RWPE2 (cell line): ENCODE results near the gene MAST2.

Source experiments
- ATAC-seq: fragments of 200-7000 bp; cut with Tn5 transposase; 3 replicates; pipeline ENCODE4 v1.9.1; 2021; ENCODE audit warnings: low read depth
- DNase-seq: peaks from one replicate; pipeline ENCODE4 v3.0.0-alpha.2; 2020; ENCODE audit warnings: low spot score
- H3K27ac ChIP-seq: fragments of 450-650 bp; 2 replicates; pipeline ENCODE4 v1.5.1; 2017; ENCODE audit warnings: mild to moderate bottlenecking; ENCODE audit not compliant: poor library complexity, severe bottlenecking
- H3K27me3 ChIP-seq: fragments of 250-450 bp; sonication (Bioruptor Pico); 2 replicates; pipeline ENCODE4 v1.5.1; 2021; ENCODE audit warnings: mild to moderate bottlenecking, moderate library complexity; ENCODE audit not compliant: insufficient read depth, poor library complexity, severe bottlenecking
- H3K36me3 ChIP-seq: fragments of 250-450 bp; sonication (Bioruptor Pico); 2 replicates; pipeline ENCODE4 v1.5.1; 2020; ENCODE audit warnings: low read depth, mild to moderate bottlenecking, moderate library complexity
- H3K4me1 ChIP-seq: fragments of 250-450 bp; sonication (Bioruptor Pico); 2 replicates; pipeline ENCODE4 v1.5.1; 2021; ENCODE audit warnings: mild to moderate bottlenecking, moderate library complexity; ENCODE audit not compliant: insufficient read depth, poor library complexity, severe bottlenecking
- H3K4me3 ChIP-seq: fragments of 250-450 bp; sonication (Bioruptor Pico); 2 replicates; pipeline ENCODE4 v1.5.1; 2021; ENCODE audit warnings: mild to moderate bottlenecking, moderate library complexity; ENCODE audit not compliant: severe bottlenecking
- H3K9me3 ChIP-seq: fragments of 250-450 bp; sonication (Bioruptor Pico); 2 replicates; pipeline ENCODE4 v1.5.1; 2021; ENCODE audit warnings: mild to moderate bottlenecking, moderate library complexity; ENCODE audit not compliant: severe bottlenecking
- TF ChIP-seq, protein P1 (sequence below): fragments of 450-650 bp; IDR thresholded peaks from one replicate; pipeline ENCODE4 v1.5.1; 2017; ENCODE audit warnings: mild to moderate bottlenecking, moderate library complexity; ENCODE audit not compliant: poor library complexity, severe bottlenecking

MAST2 gene

DNA sequence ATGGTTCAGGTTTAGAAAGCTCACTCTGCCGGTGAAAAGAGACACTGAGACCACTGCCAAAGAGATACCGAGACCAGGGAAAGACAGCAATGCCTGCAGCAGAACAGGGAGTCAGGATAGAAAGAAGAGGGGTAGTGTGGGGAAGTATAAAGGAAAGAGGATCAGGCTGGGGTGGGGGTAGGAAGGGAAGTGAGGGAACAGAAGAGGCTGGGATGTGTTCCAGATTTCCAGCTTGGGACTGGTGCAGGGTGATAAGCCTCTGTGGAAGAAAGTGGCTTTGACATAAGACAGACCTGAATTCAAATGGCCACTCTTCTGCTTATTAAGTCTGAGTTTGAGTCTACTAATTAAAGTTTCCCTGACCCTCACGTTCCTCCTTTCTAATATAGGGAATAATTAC is 223.1 kb downstream of the MAST2 start:
- Histone ChIP-seq H3K9me3 (no peaks in the 10 kb centered on the region), H3K27ac (no peak overlapping the region), H3K27me3 (no peaks in the 10 kb centered on the region), H3K36me3 (peaks cover 5% of the 10 kb centered on the region), H3K4me1 (no peaks in the 10 kb centered on the region), H3K4me3 (no peak overlapping the region)
- ATAC-seq (no peak), DNase-seq (no peak)
- TF ChIP-seq, protein P1, sequence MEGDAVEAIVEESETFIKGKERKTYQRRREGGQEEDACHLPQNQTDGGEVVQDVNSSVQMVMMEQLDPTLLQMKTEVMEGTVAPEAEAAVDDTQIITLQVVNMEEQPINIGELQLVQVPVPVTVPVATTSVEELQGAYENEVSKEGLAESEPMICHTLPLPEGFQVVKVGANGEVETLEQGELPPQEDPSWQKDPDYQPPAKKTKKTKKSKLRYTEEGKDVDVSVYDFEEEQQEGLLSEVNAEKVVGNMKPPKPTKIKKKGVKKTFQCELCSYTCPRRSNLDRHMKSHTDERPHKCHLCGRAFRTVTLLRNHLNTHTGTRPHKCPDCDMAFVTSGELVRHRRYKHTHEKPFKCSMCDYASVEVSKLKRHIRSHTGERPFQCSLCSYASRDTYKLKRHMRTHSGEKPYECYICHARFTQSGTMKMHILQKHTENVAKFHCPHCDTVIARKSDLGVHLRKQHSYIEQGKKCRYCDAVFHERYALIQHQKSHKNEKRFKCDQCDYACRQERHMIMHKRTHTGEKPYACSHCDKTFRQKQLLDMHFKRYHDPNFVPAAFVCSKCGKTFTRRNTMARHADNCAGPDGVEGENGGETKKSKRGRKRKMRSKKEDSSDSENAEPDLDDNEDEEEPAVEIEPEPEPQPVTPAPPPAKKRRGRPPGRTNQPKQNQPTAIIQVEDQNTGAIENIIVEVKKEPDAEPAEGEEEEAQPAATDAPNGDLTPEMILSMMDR: no peak

DNA sequence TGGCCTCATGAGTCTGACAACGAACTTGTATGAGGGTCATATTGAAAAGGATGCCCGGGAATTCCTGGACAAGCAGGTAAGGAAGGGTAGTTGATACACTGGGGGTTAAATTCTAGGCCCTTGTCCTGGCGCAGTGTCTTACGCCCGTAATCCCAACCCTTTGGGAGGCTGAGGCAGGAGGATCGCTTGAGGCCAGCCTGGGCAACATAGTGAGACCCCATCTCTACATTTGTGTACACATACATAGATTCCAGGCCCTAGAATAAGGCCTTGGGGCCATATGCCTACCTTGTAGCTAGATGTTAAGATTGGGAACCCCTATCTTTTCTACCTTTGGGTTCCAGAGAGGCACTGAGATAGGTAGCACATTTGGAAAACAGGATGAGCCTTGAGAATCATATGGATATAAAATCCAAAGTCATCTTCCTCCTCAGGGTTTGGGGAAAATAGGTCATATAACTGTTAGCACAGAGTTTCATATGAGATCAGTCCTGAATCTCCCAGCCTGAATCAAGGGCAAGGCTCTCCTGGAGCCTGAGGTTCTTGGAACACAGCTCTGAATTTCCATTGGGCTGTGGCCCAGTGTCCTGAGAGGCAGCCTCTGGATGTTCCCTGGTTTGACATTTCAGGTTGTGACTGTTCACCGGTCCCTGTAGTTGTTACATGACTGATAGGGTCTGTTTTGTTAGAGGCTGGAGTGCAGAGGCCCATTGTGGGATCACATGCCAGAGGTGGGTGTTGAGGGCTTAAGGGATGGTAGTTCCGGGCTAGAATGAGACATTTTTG is 224.6 kb downstream of the MAST2 start:
- H3K9me3 ChIP-seq: no peaks in the 10 kb centered on the region
- no peak overlapping the region for H3K4me3 ChIP-seq
- peaks cover 7% of the 10 kb centered on the region for H3K36me3 ChIP-seq
- H3K27ac ChIP-seq: no peak overlapping the region
- no peak for ATAC-seq
- H3K27me3 ChIP-seq: no peaks in the 10 kb centered on the region
- H3K4me1 ChIP-seq: no peaks in the 10 kb centered on the region
- DNase-seq: no peak
- TF ChIP-seq, protein P1: no peak

DNA sequence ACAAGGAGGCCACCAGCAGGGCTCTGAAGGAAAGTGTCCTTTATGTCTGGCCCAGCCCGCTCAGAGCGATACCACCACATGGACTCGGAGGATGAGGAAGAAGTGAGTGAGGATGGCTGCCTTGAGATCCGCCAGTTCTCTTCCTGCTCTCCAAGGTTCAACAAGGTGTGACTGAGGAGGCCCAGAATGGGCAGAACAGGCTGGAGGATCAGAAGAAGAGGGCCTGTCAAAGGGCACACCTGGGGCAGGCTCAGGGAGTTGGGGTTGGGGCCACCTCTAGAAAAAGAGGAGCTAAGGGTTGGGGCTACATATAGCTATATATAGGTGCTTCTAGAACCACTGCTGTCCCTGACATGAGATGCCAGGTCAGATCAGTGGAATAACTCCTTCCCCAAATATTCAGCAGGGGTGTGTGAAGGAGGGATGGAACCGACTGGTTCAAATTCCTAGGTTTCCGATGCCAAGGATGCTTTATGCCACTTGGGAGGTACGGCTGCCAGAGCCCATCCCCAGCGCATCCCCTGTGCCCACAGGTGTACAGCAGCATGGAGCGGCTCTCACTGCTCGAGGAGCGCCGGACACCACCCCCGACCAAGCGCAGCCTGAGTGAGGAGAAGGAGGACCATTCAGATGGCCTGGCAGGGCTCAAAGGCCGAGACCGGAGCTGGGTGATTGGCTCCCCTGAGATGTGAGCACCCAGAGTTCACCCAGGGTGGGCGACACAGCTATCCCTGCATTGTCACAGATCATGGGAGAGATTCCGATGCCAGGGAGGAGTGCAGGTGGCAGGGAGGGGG is 226.9 kb downstream of the MAST2 start:
- no peak for ATAC-seq
- Histone ChIP-seq H3K27ac (no peak overlapping the region), H3K36me3 (peaks cover 7% of the 10 kb centered on the region), H3K4me1 (no peaks in the 10 kb centered on the region), H3K4me3 (no peak overlapping the region), H3K27me3 (no peaks in the 10 kb centered on the region), H3K9me3 (no peaks in the 10 kb centered on the region)
- TF ChIP-seq, protein P1: no peak
- DNase-seq: no peak

DNA sequence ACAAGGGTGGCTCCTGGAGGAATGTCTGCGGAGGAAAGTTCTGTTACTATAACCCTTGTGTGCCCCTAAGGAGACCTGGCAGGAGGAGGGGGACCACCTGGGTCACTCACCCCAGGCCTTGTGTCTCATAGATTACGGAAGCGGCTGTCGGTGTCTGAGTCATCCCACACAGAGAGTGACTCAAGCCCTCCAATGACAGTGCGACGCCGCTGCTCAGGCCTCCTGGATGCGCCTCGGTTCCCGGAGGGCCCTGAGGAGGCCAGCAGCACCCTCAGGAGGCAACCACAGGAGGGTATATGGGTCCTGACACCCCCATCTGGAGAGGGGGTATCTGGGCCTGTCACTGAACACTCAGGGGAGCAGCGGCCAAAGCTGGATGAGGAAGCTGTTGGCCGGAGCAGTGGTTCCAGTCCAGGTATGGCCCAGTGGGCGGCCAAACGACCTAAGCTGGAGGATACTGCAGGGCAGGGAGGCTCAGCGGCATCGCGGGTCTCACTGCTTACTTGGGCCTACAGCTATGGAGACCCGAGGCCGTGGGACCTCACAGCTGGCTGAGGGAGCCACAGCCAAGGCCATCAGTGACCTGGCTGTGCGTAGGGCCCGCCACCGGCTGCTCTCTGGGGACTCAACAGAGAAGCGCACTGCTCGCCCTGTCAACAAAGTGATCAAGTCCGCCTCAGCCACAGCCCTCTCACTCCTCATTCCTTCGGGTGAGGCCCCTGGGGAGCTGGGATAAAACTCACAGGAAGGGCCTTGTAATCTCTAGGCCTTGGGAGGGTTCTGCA is 227.7 kb downstream of the MAST2 start:
- Histone ChIP-seq H3K4me1 (no peaks in the 10 kb centered on the region), H3K36me3 (peaks cover 7% of the 10 kb centered on the region)
- TF ChIP-seq, protein P1: no peak

More for the DNA sequence above, 227.7 kb downstream of the MAST2 start:
- Histone ChIP-seq H3K27me3 (no peaks in the 10 kb centered on the region), H3K4me3 (no peak overlapping the region), H3K27ac (no peak overlapping the region), H3K9me3 (no peaks in the 10 kb centered on the region)
- ATAC-seq: no peak
- no peak for DNase-seq
